ENCODE data around the gene EMILIN3.

The EMILIN3 gene

DNA sequence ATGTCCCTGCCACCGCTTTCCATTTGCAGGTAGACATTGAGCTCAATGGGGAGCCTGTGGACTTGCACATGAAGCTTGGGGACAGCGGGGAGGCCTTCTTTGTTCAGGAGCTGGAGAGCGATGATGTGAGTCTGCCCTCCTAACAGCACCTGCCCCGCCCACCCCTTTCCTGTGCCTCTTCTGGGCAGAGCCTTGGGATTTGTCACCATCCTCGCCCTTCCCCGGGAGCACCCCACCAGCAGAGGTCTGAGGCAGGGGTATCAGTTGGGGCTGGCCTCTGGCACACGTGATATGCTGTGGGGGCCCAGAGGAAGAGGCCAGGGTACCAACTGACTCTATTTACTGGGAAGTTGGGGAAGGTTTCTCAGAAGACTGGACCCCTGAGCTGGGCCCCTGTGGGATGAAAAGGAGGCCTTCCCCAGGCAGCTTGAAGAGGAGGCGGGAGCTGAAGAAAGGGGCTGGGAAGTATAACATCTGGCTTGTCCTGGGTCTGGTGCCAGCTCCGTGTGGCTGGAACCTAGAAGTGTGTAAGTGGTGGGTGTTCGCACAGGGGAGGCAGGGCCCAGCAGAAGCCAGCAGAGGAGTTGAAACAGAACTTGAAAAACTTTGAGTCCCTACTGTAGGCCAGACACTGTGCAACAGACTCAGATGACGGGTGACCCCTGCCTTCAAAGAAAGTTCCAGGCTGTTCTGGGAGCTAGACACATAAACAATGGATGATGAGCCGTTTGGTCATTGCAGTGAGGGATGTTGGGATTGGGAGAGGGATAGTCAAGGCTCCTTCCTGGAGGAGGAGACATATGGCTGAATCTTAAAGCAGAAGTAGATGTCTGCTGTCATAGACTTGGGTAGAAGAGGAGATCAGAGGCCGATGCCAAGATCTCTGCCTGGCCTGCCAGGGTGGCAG, 18.8 kb downstream of the EMILIN3 start:
- no peak for DNase-seq (ENCODE audit: low read depth in 2 of 2)

DNA sequence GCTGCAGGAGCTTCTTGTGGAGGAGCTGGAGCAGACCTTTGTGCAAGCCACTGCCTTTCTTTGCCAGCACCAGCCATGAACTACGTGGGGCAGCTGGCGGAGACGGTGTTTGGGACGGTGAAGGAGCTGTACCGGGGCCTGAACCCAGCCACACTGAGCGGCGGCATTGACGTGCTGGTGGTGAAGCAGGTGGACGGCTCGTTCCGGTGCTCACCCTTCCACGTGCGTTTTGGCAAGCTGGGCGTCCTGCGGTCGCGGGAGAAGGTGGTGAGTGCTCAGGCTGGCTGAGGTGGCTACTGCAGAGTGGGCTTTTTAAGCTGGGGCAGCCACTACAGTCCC, 20.9 kb downstream of the EMILIN3 start:
- no peak for DNase-seq (ENCODE audit: low read depth in 2 of 2)

DNA sequence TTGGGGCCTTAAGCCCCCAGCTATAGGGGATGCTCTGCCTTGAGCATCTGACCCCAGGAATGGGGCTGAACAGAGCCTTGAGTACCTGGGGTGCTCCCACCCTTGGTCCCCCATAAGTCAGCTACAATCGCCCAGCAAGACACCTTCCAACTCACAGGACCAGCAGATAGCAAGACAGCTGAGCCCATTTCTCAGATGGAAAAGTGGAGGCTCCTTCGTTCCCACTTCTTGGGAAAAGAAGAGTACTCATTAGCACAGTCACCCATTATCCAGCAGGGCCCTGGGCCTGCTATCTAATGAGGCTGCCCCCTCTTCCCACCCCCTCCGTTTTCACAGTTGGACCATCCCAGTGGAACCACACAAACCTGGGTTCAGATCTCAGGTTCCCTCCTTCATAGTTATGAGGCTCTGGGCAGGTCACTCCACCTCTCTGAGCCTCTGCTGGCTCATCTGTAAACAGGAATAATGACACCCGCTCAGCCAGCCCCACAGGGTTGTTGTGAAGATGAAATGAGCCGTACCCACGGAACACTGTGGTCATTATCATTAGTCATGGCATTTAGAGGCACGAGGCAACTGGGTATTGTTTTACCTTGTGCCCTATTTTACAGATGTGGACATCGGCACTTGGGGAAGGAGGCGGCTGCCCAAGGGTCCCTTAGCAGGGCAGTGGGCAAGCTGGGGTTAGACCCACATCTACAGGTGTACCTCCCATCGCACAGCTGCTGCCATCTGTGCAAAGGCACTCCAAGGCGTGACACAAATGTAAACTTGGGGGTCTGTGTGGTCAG, 21.5 kb downstream of the EMILIN3 start:
- DNase-seq (ENCODE audit: low read depth in 2 of 2): no peak

DNA sequence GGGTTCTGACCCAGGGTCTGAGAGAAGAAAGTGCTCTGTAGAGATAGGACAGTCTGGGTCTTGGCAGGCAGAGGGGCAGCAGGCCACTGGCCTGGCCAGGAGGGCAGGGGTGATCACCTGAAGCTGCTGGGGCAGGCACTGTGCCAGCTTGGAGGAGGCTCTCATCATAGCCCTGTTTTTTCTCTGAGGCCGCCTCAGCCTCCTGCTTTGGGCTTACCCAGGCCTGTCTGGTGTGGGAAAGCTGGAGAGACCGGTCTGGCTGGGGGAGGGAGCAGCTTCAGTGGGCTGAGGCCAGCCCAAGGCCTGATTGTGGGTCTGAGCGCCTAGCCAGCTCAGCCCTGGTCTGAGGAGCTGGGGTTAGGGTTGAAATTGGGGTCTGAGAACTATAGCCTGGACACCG, 22.1 kb downstream of the EMILIN3 start:
- DNase-seq (ENCODE audit: low read depth in 2 of 2): no peak

DNA sequence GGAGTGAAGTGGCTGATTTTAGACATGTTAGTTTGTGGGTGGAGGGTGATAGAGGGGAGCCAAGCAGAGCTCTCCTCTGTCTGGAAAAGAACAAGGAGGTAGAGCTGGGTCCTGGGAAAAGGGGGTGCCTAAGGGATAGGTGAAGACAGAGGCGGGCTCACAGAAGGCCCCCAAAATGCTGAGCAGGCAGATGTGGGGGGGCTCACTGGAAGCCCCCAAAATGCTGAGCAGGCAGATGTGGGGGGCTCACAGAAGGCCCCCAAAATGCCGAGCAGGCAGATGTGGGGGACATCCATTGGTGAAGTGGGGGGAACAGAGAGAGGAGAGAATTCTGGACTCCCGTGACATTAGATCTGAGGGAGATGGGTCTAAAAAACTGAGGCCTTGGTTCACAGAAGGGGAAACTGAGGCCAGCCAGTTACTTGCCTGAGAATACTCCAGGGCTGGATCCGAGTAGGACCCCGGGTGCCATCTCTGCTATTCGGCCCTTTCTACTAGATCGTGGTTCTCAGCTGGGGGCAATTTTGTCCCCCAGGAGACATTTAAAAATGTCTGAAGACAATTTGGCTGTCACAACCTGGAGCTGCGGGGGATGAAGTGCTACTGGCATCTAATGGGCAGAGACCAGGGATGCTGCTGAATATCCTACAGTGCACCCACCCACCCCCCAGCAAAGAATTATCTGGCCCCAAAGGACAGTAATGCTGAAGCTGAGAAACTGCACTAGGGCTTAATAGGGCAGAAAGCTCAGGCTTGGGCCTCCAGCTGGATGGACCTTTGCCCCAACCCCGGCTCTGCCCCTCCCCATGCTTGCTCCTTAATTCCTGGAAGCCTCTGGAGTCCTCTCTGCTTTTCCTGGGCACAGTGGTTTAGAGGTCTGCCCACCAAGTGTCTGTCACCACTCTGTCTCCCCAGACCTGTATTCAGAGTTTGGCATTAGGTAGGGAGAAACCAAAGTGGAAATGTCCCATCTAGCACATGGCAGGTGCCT, 23.8 kb downstream of the EMILIN3 start:
- no peak for DNase-seq (ENCODE audit: low read depth in 2 of 2)

DNA sequence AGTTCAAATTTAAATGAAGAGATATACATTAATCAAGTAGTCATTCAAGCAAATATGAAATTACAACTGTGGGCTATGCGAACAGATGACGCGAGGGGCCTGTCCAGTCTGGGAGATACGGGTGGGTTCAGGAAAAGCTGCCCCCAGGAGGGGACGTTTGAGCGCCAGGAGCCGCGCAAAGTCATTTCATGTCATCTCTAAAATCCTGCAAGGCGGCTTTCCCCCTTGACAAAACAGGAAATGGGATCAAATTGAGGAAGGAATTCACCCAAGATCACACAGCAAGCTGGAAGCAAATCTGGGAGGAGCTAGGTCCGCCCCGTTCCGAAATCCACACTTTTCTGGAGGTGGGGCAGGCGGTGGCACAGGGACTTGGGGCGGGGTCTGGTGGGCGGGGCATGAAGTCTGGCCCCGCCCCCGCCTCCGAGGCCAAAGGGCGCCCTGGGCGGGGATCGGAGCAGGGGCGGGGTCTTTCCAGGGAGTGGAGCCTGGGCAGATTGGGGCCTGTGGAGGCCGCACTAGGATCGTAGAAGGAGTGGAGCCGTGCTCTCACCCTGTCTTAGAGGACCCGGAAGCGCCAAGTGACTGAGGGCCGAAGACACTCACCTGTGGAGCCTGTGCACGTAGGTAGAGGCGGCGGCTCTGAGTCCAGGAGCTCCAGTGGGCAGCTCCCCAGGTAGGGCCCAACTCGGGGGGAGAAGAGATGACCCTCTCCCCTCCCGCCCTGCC, 26.1 kb downstream of the EMILIN3 start, which contains the start of gene LPIN3:
TSS of gene LPIN3 (plus strand) at position 495 of the 729 bp plus-strand sequence. CDS start 4,983 bp downstream, outside the sequence.
- DNase-seq (ENCODE audit: low read depth in 2 of 2): peak; percentile 12 to 52

DNA sequence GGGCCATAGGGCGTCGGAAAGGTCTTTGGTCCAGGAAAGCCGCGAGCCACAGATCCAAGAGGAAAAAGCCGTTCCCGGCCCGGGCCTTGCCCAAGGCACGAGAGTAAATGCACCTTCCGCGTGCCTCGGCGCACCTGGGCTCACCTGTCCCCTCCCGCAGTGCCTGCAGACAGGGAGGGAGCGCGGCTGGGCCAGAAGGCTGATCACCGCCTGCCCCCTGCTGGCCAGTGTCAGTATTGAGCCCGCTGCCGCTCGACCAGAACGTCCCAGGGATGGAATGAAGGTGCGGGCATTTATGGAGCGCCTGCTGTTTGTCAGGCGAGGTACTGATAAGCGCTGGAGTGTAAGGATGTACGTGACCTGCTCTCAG, 26.7 kb downstream of the EMILIN3 start:
- DNase-seq (ENCODE audit: low read depth in 2 of 2): peak; percentile 62 to 81

DNA sequence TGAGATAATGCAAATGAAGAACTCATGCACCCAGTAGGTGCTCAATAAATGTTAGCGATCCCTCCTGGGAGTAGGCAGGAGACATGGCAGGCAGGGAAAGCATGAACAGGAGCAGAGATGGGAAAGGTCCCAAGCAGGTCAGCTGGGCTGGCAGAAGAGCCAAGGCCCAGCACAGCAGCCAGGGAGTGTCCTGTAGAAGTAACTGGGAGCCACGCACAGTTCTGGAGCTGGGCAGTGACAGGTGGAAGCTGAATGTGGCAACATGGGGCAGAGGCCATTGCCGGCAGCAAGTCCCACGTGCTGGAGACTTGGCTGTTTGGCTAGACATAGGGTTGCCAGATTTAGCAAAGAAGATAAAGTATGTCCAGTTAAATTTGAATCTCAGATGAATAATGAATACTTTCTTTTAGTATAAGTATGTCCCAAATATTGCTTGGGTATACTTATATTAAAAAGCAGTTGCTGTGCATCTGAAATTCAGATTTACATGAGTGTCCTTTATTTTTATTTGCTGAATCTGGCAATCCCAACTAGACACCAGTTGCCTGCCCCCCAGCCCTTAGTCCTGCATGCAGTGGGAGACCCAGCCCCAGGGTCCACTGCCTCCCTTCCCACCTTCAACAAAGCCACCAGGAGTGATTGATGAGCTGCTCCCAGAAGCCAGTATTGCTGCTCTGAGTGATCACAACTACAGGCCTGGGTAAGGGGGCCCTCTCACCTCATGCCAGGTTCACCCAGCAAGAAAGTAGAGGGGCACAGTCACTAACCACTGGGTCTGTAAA, 29.7 kb downstream of the EMILIN3 start:
- no peak for DNase-seq (ENCODE audit: low read depth in 2 of 2)

DNA sequence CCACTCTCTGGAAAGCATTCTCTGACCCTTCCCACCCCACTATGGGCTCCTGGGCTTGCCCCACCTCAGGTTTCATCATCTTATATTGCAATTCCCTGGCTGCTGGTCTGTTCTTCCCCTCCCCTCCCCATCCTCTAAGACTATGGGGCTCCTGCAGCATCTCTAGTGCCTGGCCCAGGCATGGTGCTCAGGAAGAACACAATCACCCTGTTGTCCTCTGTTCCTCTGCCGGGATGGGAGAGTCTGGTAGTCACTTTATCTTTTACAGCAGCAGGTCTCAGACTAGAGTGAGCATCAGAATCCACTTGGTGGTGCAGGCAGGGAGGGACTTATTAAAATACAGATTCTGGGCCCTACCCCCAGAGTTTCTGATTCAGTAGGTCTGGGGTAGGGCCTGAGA, 31.0 kb downstream of the EMILIN3 start:
- no peak for DNase-seq (ENCODE audit: low read depth in 2 of 2)

DNA sequence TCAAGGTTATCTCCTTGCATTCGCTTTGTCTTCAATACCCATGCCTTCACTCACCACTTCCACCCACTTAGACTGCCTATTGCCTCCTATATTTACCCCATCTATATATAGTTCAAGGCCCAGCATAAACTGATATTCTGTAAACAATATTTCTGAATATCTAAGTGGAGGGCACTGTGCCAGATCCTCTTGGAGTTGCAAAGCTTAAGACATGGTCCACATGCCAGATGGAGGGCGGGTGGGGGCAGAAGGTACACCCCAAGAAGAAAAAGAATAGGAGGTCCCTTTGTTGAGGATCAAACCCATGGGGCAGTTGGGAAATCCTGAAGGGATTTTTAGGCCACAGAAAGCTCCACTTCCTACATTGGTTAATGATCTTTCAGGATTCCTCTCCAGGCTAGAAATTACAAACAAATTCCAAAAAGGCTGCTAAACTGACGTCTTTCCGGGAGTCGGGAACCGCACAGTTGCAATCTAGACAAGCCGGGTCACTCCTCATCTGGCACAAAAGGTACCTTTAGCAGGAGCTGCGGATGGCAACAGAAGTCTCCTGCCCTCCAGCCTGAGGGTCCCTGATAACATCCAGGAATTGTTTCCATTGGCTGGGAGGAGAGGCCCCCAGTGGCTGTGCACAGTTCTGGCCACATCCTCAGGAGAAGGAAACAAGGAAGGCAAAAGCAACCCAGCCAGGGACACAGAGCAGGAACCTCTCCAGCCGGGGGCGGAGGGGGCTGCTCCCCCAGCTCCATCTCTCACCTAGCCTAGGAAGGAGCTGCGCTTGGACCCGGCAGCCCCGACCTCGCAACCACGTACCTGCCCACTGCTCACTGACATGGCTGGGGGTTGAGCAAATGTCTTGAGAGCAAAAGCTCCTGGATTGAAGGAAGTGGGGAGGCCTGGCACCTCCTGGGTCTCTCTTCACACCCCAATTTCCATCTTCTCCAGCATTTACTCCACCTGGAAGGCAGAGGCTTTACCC, 31.9 kb downstream of the EMILIN3 start:
- DNase-seq (ENCODE audit: low read depth in 2 of 2): no peak

DNA sequence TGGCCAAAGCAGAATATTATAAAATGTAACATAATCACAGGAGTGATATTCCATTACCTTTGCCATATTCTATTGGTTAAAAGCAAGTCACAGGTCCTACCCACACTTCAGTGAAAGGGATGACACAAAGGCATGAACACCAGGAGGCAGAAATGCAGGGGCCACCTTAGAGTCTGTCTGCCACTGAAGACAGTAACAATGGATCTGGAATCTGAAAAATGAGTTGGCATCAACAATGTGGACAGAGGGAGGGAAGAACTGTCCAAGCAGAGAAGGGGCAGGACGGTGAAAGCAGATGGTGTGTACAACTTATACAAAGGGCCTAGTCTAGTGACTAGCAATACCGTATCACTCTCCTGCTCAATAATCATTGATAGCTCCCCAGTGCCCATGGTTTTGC, 32.6 kb downstream of the EMILIN3 start:
- no peak for DNase-seq (ENCODE audit: low read depth in 2 of 2)

DNA sequence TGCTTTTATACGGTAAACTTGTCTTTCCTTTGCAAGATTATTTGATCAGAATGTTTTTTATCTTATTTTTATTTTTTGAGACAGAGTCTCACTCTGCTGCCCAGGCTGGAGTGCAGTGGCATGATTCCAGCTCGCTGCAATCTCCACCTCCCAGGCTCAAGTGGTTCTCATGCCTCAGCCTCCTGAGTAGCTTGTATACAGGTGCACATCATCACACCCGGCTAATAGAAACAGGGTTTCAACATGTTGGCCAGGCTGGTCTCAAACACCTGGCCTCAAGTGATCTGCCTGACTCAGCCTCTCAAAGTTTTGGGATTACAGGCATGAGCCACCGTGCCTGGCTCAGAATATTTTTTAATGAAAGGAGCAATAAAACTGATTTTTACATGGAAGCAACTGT, 34.9 kb downstream of the EMILIN3 start:
- DNase-seq (ENCODE audit: low read depth in 2 of 2): no peak

DNA sequence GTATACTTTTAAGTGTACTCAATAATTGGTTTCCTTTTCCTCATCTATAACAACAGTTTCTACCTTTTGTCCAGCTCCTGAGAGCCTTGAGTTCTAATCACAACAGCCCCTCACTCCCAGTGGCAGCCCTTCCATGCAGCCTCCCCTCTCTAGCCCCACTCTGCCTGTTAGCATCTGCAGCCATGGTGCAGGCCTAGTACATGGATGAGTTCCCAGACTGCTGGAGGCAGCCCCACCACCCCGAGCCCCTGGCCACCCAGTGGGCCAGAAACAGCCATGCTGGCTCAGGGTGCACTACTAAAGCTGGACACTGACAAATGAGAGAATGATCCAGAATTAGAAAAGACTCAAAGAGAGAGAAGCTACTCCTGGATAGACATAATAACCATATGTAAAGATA, 35.7 kb downstream of the EMILIN3 start:
- no peak for DNase-seq (ENCODE audit: low read depth in 2 of 2)

DNA sequence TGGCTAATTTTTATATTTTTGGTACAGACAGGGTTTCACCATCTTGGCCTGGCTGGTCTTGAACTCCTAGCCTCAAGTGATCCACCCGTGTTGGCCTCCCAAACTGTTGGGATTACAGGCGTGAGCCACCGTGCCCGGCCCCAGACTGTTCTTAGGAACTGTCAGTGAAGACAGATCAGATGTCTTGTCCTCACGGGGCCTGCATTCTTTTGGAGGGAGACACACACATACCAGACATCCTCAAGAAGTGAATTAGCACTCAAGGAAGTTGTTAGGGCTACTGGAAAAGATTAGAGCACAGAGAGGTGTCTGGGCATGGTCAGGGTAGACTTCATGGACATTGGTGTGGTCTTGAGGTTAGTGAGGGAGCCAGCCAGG, 36.3 kb downstream of the EMILIN3 start:
- no peak for DNase-seq (ENCODE audit: low read depth in 2 of 2)

DNA sequence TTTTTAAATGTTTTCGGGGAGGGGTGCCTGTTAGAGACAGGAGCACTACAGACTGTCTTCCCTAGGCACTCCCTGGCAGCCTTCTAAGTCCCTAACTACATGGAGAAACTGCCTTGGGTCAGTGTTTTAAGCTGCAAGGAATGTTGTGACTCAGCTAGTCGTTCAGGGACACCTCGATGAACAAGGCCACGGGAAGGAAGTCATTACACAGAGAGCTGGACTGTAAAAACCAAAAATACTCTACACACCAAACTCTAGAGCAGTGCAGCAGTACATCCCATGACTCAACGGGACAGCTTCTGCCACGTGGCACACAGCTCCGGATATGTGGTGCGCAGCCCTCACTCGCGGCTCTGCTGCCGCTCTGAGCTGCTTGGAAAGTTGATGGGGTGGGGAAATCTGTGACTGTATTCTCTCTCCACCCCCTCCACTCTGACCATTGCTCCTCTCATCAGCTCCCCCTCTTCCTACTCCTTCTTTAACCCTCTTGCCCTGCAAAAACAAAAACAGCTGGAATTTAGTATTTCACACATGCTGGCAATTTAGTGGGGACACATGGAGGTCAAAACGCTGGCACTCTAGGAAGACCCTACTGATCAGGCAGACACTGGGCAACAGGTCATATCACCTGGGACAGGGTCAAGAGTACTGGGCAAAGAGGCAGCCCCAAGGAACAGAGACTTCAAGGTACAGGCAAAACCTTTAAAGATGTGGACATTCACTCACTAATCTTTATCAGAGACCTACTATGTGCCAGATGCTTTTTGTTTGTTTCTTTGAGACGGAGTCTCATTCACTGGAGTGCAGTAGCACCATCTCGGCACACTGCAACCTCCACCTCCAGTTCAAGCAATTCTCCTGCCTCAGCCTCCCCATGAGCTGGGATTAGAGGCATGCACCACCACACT, 36.9 kb downstream of the EMILIN3 start:
- DNase-seq (ENCODE audit: low read depth in 2 of 2): peak; percentile 34 to 51

DNA sequence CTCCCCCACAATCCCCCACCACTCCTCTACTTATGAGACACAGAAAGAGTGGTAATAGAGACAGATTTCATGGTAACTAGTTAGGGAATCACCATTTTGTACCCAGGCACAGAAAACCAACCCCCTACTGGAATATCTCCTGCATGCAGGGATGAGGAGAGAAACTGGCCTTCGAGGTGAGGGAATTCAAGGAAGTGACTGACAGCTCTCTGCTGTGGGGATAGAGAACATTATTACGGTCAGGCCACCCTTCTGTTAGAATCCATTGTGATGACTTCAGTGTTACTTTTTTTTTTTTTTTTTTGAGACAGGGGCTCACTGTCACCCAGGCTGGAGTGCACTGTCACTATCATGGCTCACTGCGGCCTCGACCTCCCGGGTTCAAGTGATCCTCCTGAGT, 39.4 kb downstream of the EMILIN3 start:
- no peak for DNase-seq (ENCODE audit: low read depth in 2 of 2)

DNA sequence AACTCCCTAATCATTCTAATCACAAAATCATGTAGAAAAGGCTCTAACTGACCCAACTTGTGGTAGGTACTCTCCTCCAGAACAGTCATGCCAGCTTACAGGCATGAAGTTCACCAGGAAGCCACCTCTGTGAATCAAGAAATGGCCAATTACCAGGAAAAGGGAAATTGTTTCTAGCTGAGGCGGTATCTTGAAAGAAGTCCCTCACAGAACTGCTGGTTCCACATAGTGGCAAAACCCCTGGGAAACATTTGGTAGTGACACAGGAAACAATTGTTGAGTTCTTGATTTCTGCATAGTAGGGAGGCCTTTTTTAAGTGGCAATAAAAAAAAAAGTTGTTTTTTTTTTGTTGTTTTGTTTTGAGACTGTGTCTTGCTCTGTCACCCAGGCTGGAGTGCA, 45.6 kb downstream of the EMILIN3 start:
- DNase-seq (ENCODE audit: low read depth in 2 of 2): no peak

DNA sequence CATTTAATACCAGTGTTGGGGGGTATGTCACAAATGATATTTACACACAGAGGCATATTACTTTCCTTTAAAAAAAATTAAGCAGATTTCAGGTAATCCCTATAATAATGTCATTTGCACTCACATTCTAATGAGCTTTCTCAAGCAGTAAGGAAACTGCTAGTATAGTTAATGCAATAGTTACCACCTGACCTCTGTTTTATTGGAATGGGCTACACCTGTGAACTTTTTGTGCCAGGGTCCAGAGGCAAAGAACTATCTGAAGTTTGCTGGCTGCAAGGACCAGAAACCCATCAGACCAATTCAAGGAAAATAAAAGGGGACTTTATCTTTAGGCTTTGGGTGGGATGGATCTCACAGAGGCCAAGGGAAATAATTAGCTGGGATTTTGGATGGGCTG, 46.2 kb downstream of the EMILIN3 start:
- no peak for DNase-seq (ENCODE audit: low read depth in 2 of 2)
